ENCODE measurements around the gene SRPRB. TPM values are rescaled to one million over a fixed set of nuclear protein-coding genes. Genes with fewer than 3 reads are reported as not detected.

SRPRB gene
- total and polyA plus RNA-seq, 2 donors (not counting 3 experiments of a cell fraction or from before 2014, with no cell fraction given), result 22.7 to 69.2 TPM

- intact Hi-C loops (cut with micrococcal nuclease), result no loop called here
- no peaks in the 10 kb centered on the region for H4K20me1 ChIP-seq (replicated peaks; ENCODE audit: control insufficient read depth, extremely low read depth, insufficient read depth, low read length)
- ChIA-PET POLR2A (no interaction called here), CTCF (no interaction called here)
- no peaks in the 10 kb centered on the region for H3K4me1 ChIP-seq (ENCODE audit: control insufficient read depth, extremely low read depth, insufficient read depth, low read length)
- dilution Hi-C loops (cut with MboI; ENCODE audit: extremely low pct_ligation_motif_present, low sequenced_read_pairs), result no loop called here
- peaks cover 0 to 6% of the 10 kb centered on the region in 2 experiments for H3K27me3 ChIP-seq (ENCODE audit: control insufficient read depth in 2 of 2, insufficient read depth in 2 of 2, low read length in 2 of 2)
- H3K4me2 ChIP-seq (ENCODE audit: insufficient read depth, low read length), result no peak overlapping the region
- H2AFZ ChIP-seq (ENCODE audit: low read depth, low read length), result no peak overlapping the region
- no peak overlapping the region for H3K4me3 ChIP-seq (replicated peaks in 1 of 3; ENCODE audit: insufficient read depth in 1 of 3, low read depth in 1 of 3, low read length in 3 of 3)
- H3K79me2 ChIP-seq (ENCODE audit: control insufficient read depth, insufficient read depth, low read length), result no peaks in the 10 kb centered on the region
- FAIRE-seq, result no peak
- no TSS peak for BruUV-seq (replicated peaks)
- no peak overlapping the region for H3K27ac ChIP-seq (ENCODE audit: insufficient read depth, low read depth, low read length)
- DNase-seq (ENCODE audit: low read depth, low spot score), result no peak
- H3K9me3 ChIP-seq (replicated peaks; ENCODE audit: control insufficient read depth, insufficient read depth, low read length), result no peaks in the 10 kb centered on the region
- no peak overlapping the region for H3K9ac ChIP-seq (replicated peaks; ENCODE audit: extremely low read depth, insufficient read depth, low read length)
- TF ChIP-seq EZH2 (IDR thresholded peaks at IDR 0.05; ENCODE audit: borderline replicate concordance, low read depth, low read length, severe bottlenecking) (no peak), GATA2 (IDR thresholded peaks at IDR 0.05; ENCODE audit: insufficient read depth, insufficient read length, low read depth, low read length) (no peak), JUN (IDR thresholded peaks at IDR 0.05; ENCODE audit: borderline replicate concordance, insufficient read depth, insufficient read length, low read depth) (no peak), FOS (IDR thresholded peaks at IDR 0.05; ENCODE audit: borderline replicate concordance, insufficient read depth, low read length) (no peak), POLR2AphosphoS5 (IDR thresholded peaks at IDR 0.05; ENCODE audit: insufficient read depth, low read depth, low read length) (no peak), MAX (IDR thresholded peaks at IDR 0.05; ENCODE audit: insufficient read depth, insufficient read length) (no peak), MYC (IDR thresholded peaks at IDR 0.05; ENCODE audit: low read depth, low read length) (no peak), POLR2A (IDR thresholded peaks at IDR 0.05; ENCODE audit: low read depth, low read length) (no peak), CTCF (IDR thresholded peaks at IDR 0.05; ENCODE audit: extremely low read depth in 1 of 2, insufficient read depth in 1 of 2, low read depth in 1 of 2, low read length in 2 of 2) (no peak)
- H3K36me3 ChIP-seq (ENCODE audit: control insufficient read depth in 2 of 2, extremely low read depth in 1 of 2, insufficient read depth in 2 of 2, low read length in 2 of 2), result no peaks in the 10 kb centered on the region
- H3K9me1 ChIP-seq (replicated peaks; ENCODE audit: control insufficient read depth, extremely low read depth, insufficient read depth, low read length), result no peaks in the 10 kb centered on the region
Measured at GRCh38 chr3:133759740-133760305, 45.8 kb upstream of the SRPRB start.
